GM19193 (cell line): Measurements from ENCODE around the gene TFAP2C.

Source experiments
- POLR2A ChIP-seq: IDR thresholded peaks from 4 replicates; pipeline ENCODE4 v1.6.1; 2011; ENCODE audit not compliant: insufficient read depth, insufficient read length; ENCODE audit errors: extremely low read depth

TFAP2C gene

GRCh38 chr20:56629464-56630085 lies 469 bp downstream of the TFAP2C start:
- TF ChIP-seq POLR2A, result no peak

DNA sequence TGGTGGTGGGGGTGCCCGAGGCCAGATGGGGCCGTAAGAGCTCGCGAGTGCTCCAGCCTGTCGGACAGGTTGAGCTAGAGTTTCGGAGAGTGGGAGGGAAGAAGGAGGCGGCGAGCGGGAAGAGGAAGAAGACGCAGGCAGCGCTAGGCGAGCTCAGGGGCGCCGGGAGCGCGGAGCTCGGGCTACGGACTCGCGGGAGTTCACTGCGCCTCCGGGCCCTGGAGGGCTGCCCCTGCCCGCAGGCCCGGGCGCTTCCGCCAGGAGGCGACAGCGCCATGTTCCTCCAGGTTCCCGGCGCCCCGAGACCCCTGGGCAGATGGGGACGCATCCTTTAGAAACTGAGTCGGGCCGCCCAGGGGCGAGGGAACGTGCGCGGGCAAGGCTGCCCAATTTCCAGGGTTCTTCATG lies 984 bp downstream of the TFAP2C start:
- no peak for TF ChIP-seq POLR2A

DNA sequence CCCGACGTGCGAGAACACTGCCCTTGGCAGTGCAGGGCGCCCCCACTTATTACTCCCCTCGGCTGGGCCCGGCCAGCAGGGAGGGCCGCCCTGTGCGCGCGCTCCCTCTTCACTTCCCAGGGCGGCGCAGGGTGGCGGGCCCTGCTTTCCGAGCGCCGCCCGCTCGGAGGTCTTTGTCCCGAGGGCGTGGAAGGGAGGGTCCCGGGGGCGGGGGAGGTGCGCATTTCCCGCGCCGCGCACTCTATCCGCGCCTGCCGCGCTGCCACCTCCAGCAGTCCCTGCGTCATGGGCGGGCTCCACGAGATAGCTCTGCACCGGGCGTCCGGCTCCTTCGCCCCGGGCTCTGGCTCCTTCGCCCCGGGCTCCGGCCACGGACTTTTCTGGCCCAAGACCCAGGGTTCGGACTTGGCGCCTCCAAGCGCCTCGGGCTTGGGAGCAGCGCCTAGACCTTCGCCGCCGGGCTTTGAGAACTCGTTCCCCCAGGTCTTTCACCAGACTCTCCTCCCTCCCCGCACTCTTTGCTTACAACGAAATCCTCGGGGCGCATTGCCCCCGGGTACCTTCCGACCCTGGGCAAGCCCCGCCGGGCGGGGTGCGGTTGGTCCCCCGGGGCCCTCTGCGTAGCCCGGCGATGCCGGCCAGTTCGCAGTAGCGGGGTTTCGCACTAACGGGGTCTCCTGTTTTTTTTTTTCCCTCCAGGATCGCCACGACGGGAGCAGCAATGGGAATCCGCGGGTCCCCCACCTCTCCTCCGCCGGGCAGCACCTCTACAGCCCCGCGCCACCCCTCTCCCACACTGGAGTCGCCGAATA lies 1.6 kb downstream of the TFAP2C start:
- TF ChIP-seq POLR2A, result no peak

- TF ChIP-seq POLR2A, result no peak
Observed at GRCh38 chr20:56631318-56631989, 2.3 kb downstream of the TFAP2C start.

DNA sequence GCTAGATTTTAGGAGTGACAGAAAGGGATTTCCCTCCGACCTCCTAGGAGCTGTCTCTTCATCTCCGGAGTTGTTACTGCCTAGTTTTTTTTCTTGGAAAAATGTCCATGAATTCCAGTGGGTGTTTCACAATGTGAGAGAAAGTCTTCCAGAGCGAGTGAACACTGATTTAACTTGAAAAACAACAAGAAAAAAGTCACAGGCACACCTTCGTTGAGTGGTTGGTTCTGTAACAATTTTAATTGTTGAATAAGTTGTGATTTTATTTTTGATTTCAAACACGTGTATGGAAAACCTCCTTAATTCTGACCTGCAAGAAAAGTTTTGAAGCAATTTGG lies 2.9 kb downstream of the TFAP2C start:
- TF ChIP-seq POLR2A, result no peak

- no peak for TF ChIP-seq POLR2A
Observed at GRCh38 chr20:56634307-56634706, 5.2 kb downstream of the TFAP2C start.

DNA sequence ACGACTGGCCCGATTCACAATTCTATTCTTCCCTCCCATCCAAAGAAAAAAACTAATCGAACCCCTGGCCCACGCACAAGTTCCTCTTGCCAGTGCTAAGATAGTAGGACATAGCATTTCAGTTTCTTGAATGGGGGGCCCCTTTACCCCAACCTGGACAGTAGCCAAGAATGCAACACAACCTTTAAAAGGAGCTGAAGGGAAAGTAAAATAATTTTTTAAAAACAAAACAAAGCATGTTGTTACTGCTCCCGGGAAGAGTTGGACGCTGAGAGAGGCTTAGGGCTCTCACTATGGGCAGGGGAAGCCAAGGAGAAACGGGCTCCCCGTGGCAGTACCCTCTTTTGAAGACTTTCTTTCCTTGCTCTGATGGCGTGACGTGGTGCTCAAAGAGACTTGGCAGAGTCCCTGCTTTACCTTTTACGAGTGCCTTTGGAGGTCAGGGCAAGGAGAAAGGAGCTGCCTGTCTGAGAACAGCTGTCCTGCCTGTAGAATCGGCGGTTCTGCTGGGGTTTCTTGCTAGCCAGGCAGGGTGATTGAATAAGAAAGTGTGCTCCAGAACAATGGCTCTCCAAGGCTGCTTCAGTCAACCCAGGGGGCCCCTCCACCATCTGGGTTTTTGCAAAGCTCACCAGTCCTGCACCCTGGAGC lies 5.8 kb downstream of the TFAP2C start:
- no peak for TF ChIP-seq POLR2A

GRCh38 chr20:56636716-56637115 lies 7.6 kb downstream of the TFAP2C start:
- no peak for TF ChIP-seq POLR2A

GRCh38 chr20:56637576-56637975 lies 8.5 kb downstream of the TFAP2C start:
- TF ChIP-seq POLR2A, result no peak

- no peak for TF ChIP-seq POLR2A
Observed at GRCh38 chr20:56646599-56646998, 17.5 kb downstream of the TFAP2C start.

- TF ChIP-seq POLR2A, result no peak
Observed at GRCh38 chr20:56653211-56653610, 24.1 kb downstream of the TFAP2C start.

- no peak for TF ChIP-seq POLR2A
Observed at GRCh38 chr20:56656632-56657031, 27.5 kb downstream of the TFAP2C start.

DNA sequence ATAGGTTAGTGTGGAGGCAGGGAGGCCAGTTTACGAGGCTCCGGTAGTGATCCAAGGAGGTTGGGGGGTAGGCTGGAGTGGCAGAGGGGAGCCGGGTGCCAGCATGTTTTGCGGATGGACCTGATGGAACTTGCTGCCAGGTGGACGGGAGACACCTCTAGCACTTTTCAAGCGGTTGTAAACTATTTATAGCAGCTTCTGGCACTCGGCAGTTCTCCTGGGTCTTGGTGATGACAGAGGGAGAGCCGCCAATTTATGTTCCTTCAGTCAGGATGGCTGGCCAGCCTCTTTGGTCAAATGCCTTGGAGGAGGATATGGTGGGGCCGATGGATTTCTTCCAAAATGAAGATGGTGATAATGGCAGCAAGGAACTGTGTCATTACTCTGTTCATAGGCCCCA lies 28.8 kb downstream of the TFAP2C start:
- no peak for TF ChIP-seq POLR2A

DNA sequence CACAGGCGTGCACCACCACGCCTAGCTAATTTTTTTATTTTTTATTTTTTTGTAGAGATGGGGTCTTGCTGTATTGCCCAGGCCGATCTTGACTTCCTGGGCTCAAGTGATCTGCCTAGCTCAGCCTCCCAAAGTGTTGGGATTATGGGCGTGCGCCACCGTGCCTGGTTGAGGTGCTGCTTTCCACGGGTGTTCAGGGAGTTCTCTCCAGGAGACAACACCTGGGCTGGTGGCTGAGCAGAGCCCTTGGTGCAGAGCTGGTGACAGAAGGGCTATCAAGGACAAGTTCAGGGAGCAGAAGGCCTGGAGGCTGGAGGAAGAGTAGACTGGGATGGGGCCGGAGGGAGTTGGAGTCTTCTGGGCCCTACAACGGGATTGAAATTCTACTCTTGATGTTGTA lies 34.6 kb downstream of the TFAP2C start:
- TF ChIP-seq POLR2A, result no peak

- TF ChIP-seq POLR2A, result no peak
Observed at GRCh38 chr20:56664796-56665195, 35.7 kb downstream of the TFAP2C start.
